ENCODE results near the gene KCNMB1. TPM values are rescaled to one million over a fixed set of nuclear protein-coding genes. Genes with fewer than 3 reads are reported as not detected.
A peak's percentile ranks its signal among the peaks of the same experiment; 100 is the strongest.

KCNMB1 gene
- total and polyA plus RNA-seq, 10 of the 15 experiments (the other 5 are each of a cell fraction or from before 2014, with no cell fraction given) = 1.2 to 3.6 (median 2.6) TPM

GRCh38 chr5:170327168-170327567 lies 62.0 kb downstream of the KCNMB1 start:
- ChIA-PET POLR2A (interaction anchor here (0.7 to 3.3 kb wide), 10 partner anchors 8 to 36 kb away, joined by 3 to 31 read pairs (median 5); partner anchors contain the start of gene LCP2), RAD21 (ENCODE audit: unreplicated experiment) (interaction anchor here (0.8 to 6.7 kb wide), 15 partner anchors 10 to 93 kb away, joined by 3 to 96 read pairs (median 6); partner anchors contain the start of gene LCP2), CTCF (interaction anchor here (0.7 to 3.7 kb wide), 18 partner anchors 9 to 94 kb away, joined by 3 to 31 read pairs (median 6); partner anchors contain the start of gene LCP2), SMC1A (ENCODE audit: uncharacterized antibody, unreplicated experiment) (interaction anchor here (0.7 to 4.4 kb wide), 13 partner anchors 9 to 54 kb away, joined by 3 to 118 read pairs (median 9); partner anchors contain the start of gene LCP2)
- Histone ChIP-seq H2AFZ (ENCODE audit: control insufficient read depth, low read depth, low read length) (peak overlapping the region; percentile 52), H3K27ac (ENCODE audit: control insufficient read depth, insufficient read depth) (peak overlapping the region; percentile 1; the same call in 1 of the 2 replicates), H3K4me2 (ENCODE audit: control insufficient read depth, insufficient read depth) (peak overlapping the region; percentile 36; the same call in 1 of the 2 replicates), H3K36me3 (ENCODE audit: control insufficient read depth in 2 of 2, insufficient read depth in 2 of 2, low read length in 1 of 2) (no peaks in the 10 kb centered on the region), H4K20me1 (ENCODE audit: control insufficient read depth, insufficient read depth) (no peaks in the 10 kb centered on the region), H3K9me3 (replicated peaks; ENCODE audit: control insufficient read depth, insufficient read depth, low read length) (no peaks in the 10 kb centered on the region), H3K4me1 (ENCODE audit: control insufficient read depth, insufficient read depth, low read length) (peaks cover 36% of the 10 kb centered on the region), H3K9ac (ENCODE audit: control insufficient read depth, insufficient read depth, low read length) (no peak overlapping the region), H3K79me2 (ENCODE audit: control insufficient read depth, insufficient read depth, low read length) (no peaks in the 10 kb centered on the region), H3K4me3 (peak overlapping the region; percentile 33; the same call in 1 of the 2 replicates), H3K27me3 (replicated peaks in 1 of 2; ENCODE audit: control insufficient read depth in 2 of 2, insufficient read depth in 2 of 2, low read length in 1 of 2) (no peaks in the 10 kb centered on the region)
- no peak for DNase-seq (ENCODE audit: low read depth, low spot score)
- peak; percentile 50 for ATAC-seq
- in situ Hi-C loops (cut with MboI) (no loop called here), intact Hi-C loops (cut with micrococcal nuclease; ENCODE audit: unreplicated experiment) (no loop called here)
- FAIRE-seq = no peak
- WGBS (ENCODE audit: insufficient coverage, insufficient replicate concordance, low lambda C conversion rate, missing lambda C conversion rate) = 2% methylated on average over 4 of the region's 4 CpGs
- BruUV-seq (replicated peaks) = no TSS peak
- no peak for TF ChIP-seq E2F4 (IDR thresholded peaks at IDR 0.05; ENCODE audit: low read depth, low read length)
- TF ChIP-seq RB1 (IDR thresholded peaks at IDR 0.05; ENCODE audit: borderline replicate concordance) = no peak
- no peak for TF ChIP-seq ELK1 (IDR thresholded peaks at IDR 0.05; ENCODE audit: low read depth, low read length)
- TF ChIP-seq WRNIP1 (IDR thresholded peaks at IDR 0.05; ENCODE audit: borderline replicate concordance, low read depth, low read length) = no peak
- no peak for TF ChIP-seq SMAD5 (IDR thresholded peaks at IDR 0.05; ENCODE audit: low read depth)
- 0 out of 2 replicates have a peak, but pooled peaks have one; percentile 27 for TF ChIP-seq BCL11A (IDR thresholded peaks at IDR 0.05; ENCODE audit: low read depth, low read length)
- TF ChIP-seq RBBP5 (conservative IDR thresholded peaks at IDR 0.05) = no peak
- TF ChIP-seq, protein P1, sequence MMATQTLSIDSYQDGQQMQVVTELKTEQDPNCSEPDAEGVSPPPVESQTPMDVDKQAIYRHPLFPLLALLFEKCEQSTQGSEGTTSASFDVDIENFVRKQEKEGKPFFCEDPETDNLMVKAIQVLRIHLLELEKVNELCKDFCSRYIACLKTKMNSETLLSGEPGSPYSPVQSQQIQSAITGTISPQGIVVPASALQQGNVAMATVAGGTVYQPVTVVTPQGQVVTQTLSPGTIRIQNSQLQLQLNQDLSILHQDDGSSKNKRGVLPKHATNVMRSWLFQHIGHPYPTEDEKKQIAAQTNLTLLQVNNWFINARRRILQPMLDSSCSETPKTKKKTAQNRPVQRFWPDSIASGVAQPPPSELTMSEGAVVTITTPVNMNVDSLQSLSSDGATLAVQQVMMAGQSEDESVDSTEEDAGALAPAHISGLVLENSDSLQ (IDR thresholded peaks at IDR 0.05) = no peak
- peak; percentile 21; the same call in 1 of the 2 replicates for TF ChIP-seq ATF7 (IDR thresholded peaks at IDR 0.05; ENCODE audit: low read depth)
- TF ChIP-seq, protein P2, sequence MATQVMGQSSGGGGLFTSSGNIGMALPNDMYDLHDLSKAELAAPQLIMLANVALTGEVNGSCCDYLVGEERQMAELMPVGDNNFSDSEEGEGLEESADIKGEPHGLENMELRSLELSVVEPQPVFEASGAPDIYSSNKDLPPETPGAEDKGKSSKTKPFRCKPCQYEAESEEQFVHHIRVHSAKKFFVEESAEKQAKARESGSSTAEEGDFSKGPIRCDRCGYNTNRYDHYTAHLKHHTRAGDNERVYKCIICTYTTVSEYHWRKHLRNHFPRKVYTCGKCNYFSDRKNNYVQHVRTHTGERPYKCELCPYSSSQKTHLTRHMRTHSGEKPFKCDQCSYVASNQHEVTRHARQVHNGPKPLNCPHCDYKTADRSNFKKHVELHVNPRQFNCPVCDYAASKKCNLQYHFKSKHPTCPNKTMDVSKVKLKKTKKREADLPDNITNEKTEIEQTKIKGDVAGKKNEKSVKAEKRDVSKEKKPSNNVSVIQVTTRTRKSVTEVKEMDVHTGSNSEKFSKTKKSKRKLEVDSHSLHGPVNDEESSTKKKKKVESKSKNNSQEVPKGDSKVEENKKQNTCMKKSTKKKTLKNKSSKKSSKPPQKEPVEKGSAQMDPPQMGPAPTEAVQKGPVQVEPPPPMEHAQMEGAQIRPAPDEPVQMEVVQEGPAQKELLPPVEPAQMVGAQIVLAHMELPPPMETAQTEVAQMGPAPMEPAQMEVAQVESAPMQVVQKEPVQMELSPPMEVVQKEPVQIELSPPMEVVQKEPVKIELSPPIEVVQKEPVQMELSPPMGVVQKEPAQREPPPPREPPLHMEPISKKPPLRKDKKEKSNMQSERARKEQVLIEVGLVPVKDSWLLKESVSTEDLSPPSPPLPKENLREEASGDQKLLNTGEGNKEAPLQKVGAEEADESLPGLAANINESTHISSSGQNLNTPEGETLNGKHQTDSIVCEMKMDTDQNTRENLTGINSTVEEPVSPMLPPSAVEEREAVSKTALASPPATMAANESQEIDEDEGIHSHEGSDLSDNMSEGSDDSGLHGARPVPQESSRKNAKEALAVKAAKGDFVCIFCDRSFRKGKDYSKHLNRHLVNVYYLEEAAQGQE (IDR thresholded peaks at IDR 0.05; ENCODE audit: low read depth, low read length) = no peak
- no peak for TF ChIP-seq ATF3 (IDR thresholded peaks at IDR 0.05; ENCODE audit: borderline replicate concordance, extremely low read depth, low read depth, low read length)
- no peak for TF ChIP-seq MAX (IDR thresholded peaks at IDR 0.05; ENCODE audit: low read depth, low read length)
- peak; percentile 57 for TF ChIP-seq RUNX3 (IDR thresholded peaks at IDR 0.05; ENCODE audit: low read length)
- no peak for TF ChIP-seq CEBPB (IDR thresholded peaks at IDR 0.05; ENCODE audit: borderline replicate concordance in 1 of 2, low read depth in 2 of 2, low read length in 2 of 2)
- TF ChIP-seq CHD4 (IDR thresholded peaks at IDR 0.05) = no peak
- TF ChIP-seq NR2C2 (IDR thresholded peaks at IDR 0.05; ENCODE audit: borderline replicate concordance, control insufficient read depth, insufficient read length, low read depth) = no peak
- no peak for TF ChIP-seq SIX5 (IDR thresholded peaks at IDR 0.05; ENCODE audit: low read depth, low read length, severe bottlenecking)
